AG04449 (cell line): ENCODE measurements around the gene CLIC5.

Source experiments
- CTCF ChIA-PET: fragments of 350-600 bp; formaldehyde crosslinking; extraction: SDS; loops from one replicate; lab custom pipeline; 2021; ENCODE audit warnings: antibody characterized with exemption; lab: Yijun Ruan, JAX
- POLR2A ChIA-PET: fragments of 400-600, 350-600 bp; formaldehyde crosslinking; extraction: SDS; loops from one replicate; lab custom pipeline; 2020; ENCODE audit warnings: antibody characterized with exemption, inconsistent platforms; lab: Yijun Ruan, JAX
- DNase-seq: peaks from one replicate; pipeline ENCODE4 v3.0.0-alpha.2; 2010; ENCODE audit warnings: low read depth, low spot score
- H3K4me3 ChIP-seq: 2 replicates; pipeline ENCODE4 v1.5.1; 2011; ENCODE audit warnings: low read depth, mild to moderate bottlenecking, control low read depth, low read length
- CTCF ChIP-seq: IDR thresholded peaks from one replicate; pipeline ENCODE4 v1.5.1; 2011; ENCODE audit warnings: mild to moderate bottlenecking, moderate library complexity, low read length, control low read depth, inconsistent platforms; ENCODE audit not compliant: insufficient read depth; ENCODE audit errors: missing control alignments

CLIC5 gene

GRCh38 chr6:46039646-46040045 is 24.0 kb upstream of the CLIC5 start:
- H3K4me3 ChIP-seq = no peak overlapping the region
- CTCF ChIA-PET = no interaction called here
- POLR2A ChIA-PET = no interaction called here
- DNase-seq = no peak
- TF ChIP-seq CTCF = no peak

- H3K4me3 ChIP-seq = no peak overlapping the region
- ChIA-PET CTCF (no interaction called here), POLR2A (no interaction called here)
- no peak for DNase-seq
- no peak for TF ChIP-seq CTCF
Measured at GRCh38 chr6:46036911-46037310, 21.3 kb upstream of the CLIC5 start.

- no peak for TF ChIP-seq CTCF
- no peak for DNase-seq
- H3K4me3 ChIP-seq = no peak overlapping the region
- POLR2A ChIA-PET = no interaction called here
- CTCF ChIA-PET = interaction anchor here (1.0 kb wide), 1 partner anchor 55 kb away, joined by 4 read pairs; no protein-coding TSS in a partner anchor
Measured at GRCh38 chr6:46035242-46035641, 19.6 kb upstream of the CLIC5 start.

- no peak for TF ChIP-seq CTCF
- CTCF ChIA-PET = no interaction called here
- no peak overlapping the region for H3K4me3 ChIP-seq
- no peak for DNase-seq
- POLR2A ChIA-PET = no interaction called here
Measured at GRCh38 chr6:46032110-46032998, 16.7 kb upstream of the CLIC5 start.

- no peak for DNase-seq
- TF ChIP-seq CTCF = no peak
- POLR2A ChIA-PET = no interaction called here
- CTCF ChIA-PET = no interaction called here
- no peak overlapping the region for H3K4me3 ChIP-seq
Measured at GRCh38 chr6:46029602-46030001, 13.9 kb upstream of the CLIC5 start.

- POLR2A ChIA-PET = no interaction called here
- H3K4me3 ChIP-seq = no peak overlapping the region
- no peak for DNase-seq
- CTCF ChIA-PET = no interaction called here
- no peak for TF ChIP-seq CTCF
Measured at GRCh38 chr6:46026307-46026706, 10.6 kb upstream of the CLIC5 start.
